MG63 (cell line): ENCODE measurements around the gene GAS5. TPM values are rescaled to one million over a fixed set of nuclear protein-coding genes. Genes with fewer than 3 reads are reported as not detected.

Source experiments
- total RNA-seq: library from RNA; depleted of rRNA; stranded (reverse); fragments of >200 nt; shearing (Covaris generic); gene quantifications from 2 replicates; pipeline ENCODE4 v1.2.3, GENCODE V29; 2014; ENCODE audit warnings: low replicate concordance; rRNA removed

Gene GAS5
- total RNA-seq, 1 experiment from 2014 or later: 531 TPM

Other genes with a start within 250 kb of the GAS5 start
- gene TEX50, start 232.7 kb downstream of the GAS5 start, total RNA-seq: not detected in 2 replicates
- not detected in 2 replicates for gene ANKRD45, start 198.1 kb downstream of the GAS5 start, total RNA-seq
- gene KLHL20, start 153.0 kb downstream of the GAS5 start, total RNA-seq: 5.0 and 43.7 TPM in 2 replicates
- gene DARS2, start 43.3 kb downstream of the GAS5 start, total RNA-seq: 25.8 and 38.4 TPM in 2 replicates
- gene CENPL, start 43.1 kb downstream of the GAS5 start, total RNA-seq: 35.3 and 148 TPM in 2 replicates
- 3.1 and 3.2 TPM in 2 replicates for gene ZBTB37, start 391 bp upstream of the GAS5 start, total RNA-seq
- gene SERPINC1, start 49.3 kb upstream of the GAS5 start, total RNA-seq: not detected in 2 replicates
- 6.6 and 13.1 TPM in 2 replicates for gene RC3H1, start 154.4 kb upstream of the GAS5 start, total RNA-seq